IPS-18c (cell line): ENCODE results near the gene DCAF4L1.

ENCODE experiments used
- H3K4me3 ChIP-seq: 2 replicates; pipeline ENCODE4 v1.7.0; 2013; ENCODE audit warnings: low read depth, mild to moderate bottlenecking, low read length, moderate library complexity; ENCODE audit not compliant: insufficient read depth
- H3K9me3 ChIP-seq: one replicate; pipeline ENCODE4 v1.6.1; 2013; ENCODE audit warnings: mild to moderate bottlenecking, low read length, moderate library complexity; ENCODE audit not compliant: control insufficient read depth, insufficient read depth

The DCAF4L1 gene

GRCh38 chr4:41976775-41977516 is 4.6 kb upstream of the DCAF4L1 start:
- Histone ChIP-seq H3K9me3 (no peaks in the 10 kb centered on the region), H3K4me3 (no peak overlapping the region)

- Histone ChIP-seq H3K4me3 (no peak overlapping the region), H3K9me3 (no peaks in the 10 kb centered on the region)
These were observed 3.8 kb upstream of the DCAF4L1 start for GRCh38 chr4:41977709-41978108.

- Histone ChIP-seq H3K9me3 (no peaks in the 10 kb centered on the region), H3K4me3 (no peak overlapping the region)
These were observed 1.2 kb downstream of the DCAF4L1 start for GRCh38 chr4:41982716-41983115.

- no peak overlapping the region for H3K4me3 ChIP-seq
- H3K9me3 ChIP-seq = no peaks in the 10 kb centered on the region
These were observed 3.6 kb downstream of the DCAF4L1 start for GRCh38 chr4:41985151-41985550.

- Histone ChIP-seq H3K9me3 (no peaks in the 10 kb centered on the region), H3K4me3 (peak overlapping the region; percentile 96)
These were observed 8.4 kb downstream of the DCAF4L1 start for GRCh38 chr4:41989994-41990364.

- Histone ChIP-seq H3K4me3 (peak within 1 kb of the TSS; percentile 96), H3K9me3 (no peaks in the 10 kb centered on the region)
These were observed 9.0 kb downstream of the DCAF4L1 start, which contains the start of gene SLC30A9 for GRCh38 chr4:41990365-41991111. Gene SLC30A9 (plus strand): TSS chr4:41990530. CDS start chr4:41990652, 122 bp downstream.

- Histone ChIP-seq H3K9me3 (no peaks in the 10 kb centered on the region), H3K4me3 (no peak overlapping the region)
These were observed 10.6 kb downstream of the DCAF4L1 start for GRCh38 chr4:41991916-41992767.

GRCh38 chr4:41992967-41993857 is 11.7 kb downstream of the DCAF4L1 start:
- no peaks in the 10 kb centered on the region for H3K9me3 ChIP-seq
- no peak overlapping the region for H3K4me3 ChIP-seq

- Histone ChIP-seq H3K4me3 (no peak overlapping the region), H3K9me3 (no peaks in the 10 kb centered on the region)
These were observed 13.0 kb downstream of the DCAF4L1 start for GRCh38 chr4:41994461-41994985.

GRCh38 chr4:41998019-41998418 is 16.5 kb downstream of the DCAF4L1 start:
- no peak overlapping the region for H3K4me3 ChIP-seq
- no peaks in the 10 kb centered on the region for H3K9me3 ChIP-seq

- Histone ChIP-seq H3K4me3 (no peak overlapping the region), H3K9me3 (no peaks in the 10 kb centered on the region)
These were observed 17.8 kb downstream of the DCAF4L1 start for GRCh38 chr4:41999321-41999720.

- no peaks in the 10 kb centered on the region for H3K9me3 ChIP-seq
- H3K4me3 ChIP-seq = no peak overlapping the region
These were observed 26.6 kb downstream of the DCAF4L1 start for GRCh38 chr4:42008011-42008786.

GRCh38 chr4:42015438-42015837 is 33.9 kb downstream of the DCAF4L1 start:
- H3K9me3 ChIP-seq = no peaks in the 10 kb centered on the region
- H3K4me3 ChIP-seq = no peak overlapping the region

GRCh38 chr4:42018451-42018850 is 36.9 kb downstream of the DCAF4L1 start:
- Histone ChIP-seq H3K9me3 (no peaks in the 10 kb centered on the region), H3K4me3 (no peak overlapping the region)
